IMR-90 (cell line): Measurements from ENCODE around the gene KLC4. TPM values are rescaled to one million over a fixed set of nuclear protein-coding genes. Genes with fewer than 3 reads are reported as not detected.

Source experiments
- ATAC-seq: fragments of 200-7000 bp; cut with Tn5 transposase; 2 replicates; pipeline ENCODE4 v1.9.1; 2020; ENCODE audit warnings: low read depth, mild to moderate bottlenecking, moderate library complexity
- BruUV-seq: library from RNA; stranded (reverse); fragments of 400-500 nt; replicated peaks from 2 replicates; lab custom pipeline; 2021; lab: Mats Ljungman, UMichigan
- CTCF ChIA-PET: fragments of 300-600 bp; formaldehyde crosslinking; extraction: SDS; loops from one replicate; lab custom pipeline; 2021; ENCODE audit warnings: antibody characterized with exemption; lab: Yijun Ruan, JAX
- POLR2A ChIA-PET: fragments of 300-600 bp; sonication (Branson Sonifier 250); formaldehyde crosslinking; loops from one replicate; lab custom pipeline; 2022; ENCODE audit warnings: antibody characterized with exemption; ENCODE audit not compliant: unreplicated experiment; lab: Charles Lee
- DNase-seq: peaks from one replicate; pipeline ENCODE4 v3.0.0; 2013
- H2AFZ ChIP-seq: replicated peaks from 2 replicates; pipeline ENCODE3; 2013; ENCODE audit warnings: low read length, mild to moderate bottlenecking; ENCODE audit not compliant: poor library complexity
- H2AK5ac ChIP-seq: 2 replicates; pipeline ENCODE4 v1.6.1; 2013; ENCODE audit warnings: low read depth, low read length, inconsistent platforms
- H2AK9ac ChIP-seq: replicated peaks from 2 replicates; pipeline ENCODE3; 2013; ENCODE audit warnings: mild to moderate bottlenecking, low read depth, low read length, moderate library complexity; ENCODE audit not compliant: poor library complexity
- H2BK120ac ChIP-seq: 2 replicates; pipeline ENCODE4 v1.6.1; 2013; ENCODE audit warnings: low read depth, low read length, inconsistent platforms
- H2BK15ac ChIP-seq: 3 replicates; pipeline ENCODE4 v1.6.1; 2013; ENCODE audit warnings: low read depth, low read length, inconsistent platforms
- H2BK20ac ChIP-seq: 2 replicates; pipeline ENCODE4 v1.6.1; 2013; ENCODE audit warnings: low read depth, mild to moderate bottlenecking, inconsistent platforms, low read length, moderate library complexity
- H2BK5ac ChIP-seq: 2 replicates; pipeline ENCODE4 v1.6.1; 2013; ENCODE audit warnings: mild to moderate bottlenecking, low read depth, low read length, inconsistent platforms; ENCODE audit not compliant: poor library complexity, severe bottlenecking
- H3K14ac ChIP-seq: replicated peaks from 2 replicates; pipeline ENCODE4 v1.6.1; 2013; ENCODE audit warnings: low read depth, low read length, inconsistent platforms
- H3K18ac ChIP-seq: 2 replicates; pipeline ENCODE4 v1.6.1; 2013; ENCODE audit warnings: low read depth, low read length, control low read depth
- H3K23ac ChIP-seq: 2 replicates; pipeline ENCODE4 v1.6.1; 2013; ENCODE audit warnings: low read depth, low read length, inconsistent platforms
- H3K27ac ChIP-seq: 2 replicates; pipeline ENCODE4 v1.5.1; 2013; ENCODE audit warnings: mild to moderate bottlenecking, control low read depth, low read length; ENCODE audit not compliant: insufficient read depth
- H3K27me3 ChIP-seq: 2 replicates; pipeline ENCODE4 v1.6.1; 2013; ENCODE audit warnings: low read length; ENCODE audit not compliant: control insufficient read depth, insufficient read depth
- H3K36me3 ChIP-seq: 2 replicates; pipeline ENCODE4 v1.6.1; 2013; ENCODE audit warnings: low read length, mixed read lengths; ENCODE audit not compliant: control insufficient read depth, insufficient read depth
- H3K4ac ChIP-seq: 2 replicates; pipeline ENCODE4 v1.6.1; 2013; ENCODE audit warnings: low read depth, low read length, inconsistent platforms
- H3K4me1 ChIP-seq: 2 replicates; pipeline ENCODE4 v1.6.1; 2013; ENCODE audit warnings: low read length, mixed read lengths; ENCODE audit not compliant: control insufficient read depth, insufficient read depth
- H3K4me2 ChIP-seq: 2 replicates; pipeline ENCODE4 v1.6.1; 2013; ENCODE audit warnings: low read depth, mild to moderate bottlenecking, control low read depth, low read length, moderate library complexity
- H3K4me3 ChIP-seq: 2 replicates; pipeline ENCODE4 v1.5.1; 2013; ENCODE audit warnings: low read depth, mild to moderate bottlenecking, control low read depth, low read length, moderate library complexity; ENCODE audit not compliant: insufficient read depth
- H3K56ac ChIP-seq: 2 replicates; pipeline ENCODE4 v1.6.1; 2013; ENCODE audit warnings: low read length, inconsistent platforms; ENCODE audit not compliant: insufficient read depth; ENCODE audit errors: extremely low read depth
- H3K79me1 ChIP-seq, 2 experiments: 2 replicates each; pipeline ENCODE4 v1.6.1; 2013; ENCODE audit warnings: low read length in 2 of 2, inconsistent platforms in 1 of 2, low read depth in 1 of 2
- H3K9ac ChIP-seq: 2 replicates; pipeline ENCODE4 v1.6.1; 2013; ENCODE audit warnings: low read depth, low read length, control low read depth
- H3K9me1 ChIP-seq: 2 replicates; pipeline ENCODE4 v1.6.1; 2013; ENCODE audit warnings: low read length, inconsistent platforms; ENCODE audit not compliant: insufficient read depth
- H3K9me3 ChIP-seq: 2 replicates; pipeline ENCODE4 v1.6.1; 2013; ENCODE audit warnings: low read length; ENCODE audit not compliant: control insufficient read depth, insufficient read depth
- H4K20me1 ChIP-seq: 2 replicates; pipeline ENCODE4 v1.6.1; 2013; ENCODE audit warnings: low read length, inconsistent platforms; ENCODE audit not compliant: insufficient read depth
- H4K5ac ChIP-seq: 2 replicates; pipeline ENCODE4 v1.6.1; 2013; ENCODE audit warnings: mild to moderate bottlenecking, low read depth, low read length, control low read depth
- H4K8ac ChIP-seq, 2 experiments: 2 replicates each; pipeline ENCODE4 v1.6.1; 2013; ENCODE audit warnings: low read depth in 2 of 2, low read length in 2 of 2, control low read depth in 1 of 2, inconsistent platforms in 1 of 2
- H4K91ac ChIP-seq: 2 replicates; pipeline ENCODE4 v1.6.1; 2013; ENCODE audit warnings: low read depth, low read length, inconsistent platforms; ENCODE audit not compliant: insufficient read depth
- BHLHE40 ChIP-seq: fragments of 150-350 bp; IDR thresholded peaks from 2 replicates; pipeline ENCODE4 v1.6.1; 2016; ENCODE audit warnings: mild to moderate bottlenecking, low read depth, low read length
- CEBPB ChIP-seq: IDR thresholded peaks from 2 replicates; pipeline ENCODE4 v1.6.1; 2012; ENCODE audit warnings: low read depth, low read length, improper control_type of control experiment
- CHD1 ChIP-seq: IDR thresholded peaks from 2 replicates; pipeline ENCODE4 v1.6.1; 2012; ENCODE audit warnings: low read depth, low read length, improper control_type of control experiment
- FOS ChIP-seq: fragments of 150-350 bp; IDR thresholded peaks from 2 replicates; pipeline ENCODE4 v1.6.1; 2016; ENCODE audit warnings: low read depth, low read length
- MAFK ChIP-seq: IDR thresholded peaks from 2 replicates; pipeline ENCODE4 v1.6.1; 2012; ENCODE audit warnings: low read depth, low read length, improper control_type of control experiment
- MAZ ChIP-seq: IDR thresholded peaks from 2 replicates; pipeline ENCODE4 v1.6.1; 2012; ENCODE audit warnings: low read depth, mild to moderate bottlenecking, low read length, improper control_type of control experiment, moderate library complexity, borderline replicate concordance
- MXI1 ChIP-seq: IDR thresholded peaks from 2 replicates; pipeline ENCODE4 v1.6.1; 2012; ENCODE audit warnings: low read depth, mild to moderate bottlenecking, low read length, moderate library complexity, borderline replicate concordance
- NFE2L2 ChIP-seq: fragments of 150-350 bp; IDR thresholded peaks from 2 replicates; pipeline ENCODE4 v1.6.1; 2016; ENCODE audit warnings: low read depth, mild to moderate bottlenecking, low read length
- POLR2A ChIP-seq: IDR thresholded peaks from 2 replicates; pipeline ENCODE4 v1.6.1; 2012; ENCODE audit warnings: mild to moderate bottlenecking, low read depth, low read length
- RCOR1 ChIP-seq: IDR thresholded peaks from 2 replicates; pipeline ENCODE4 v1.6.1; 2012; ENCODE audit warnings: mild to moderate bottlenecking, low read length, improper control_type of control experiment; ENCODE audit not compliant: insufficient replicate concordance
- RFX5 ChIP-seq: IDR thresholded peaks from 2 replicates; pipeline ENCODE4 v1.8.0; 2012; ENCODE audit warnings: low read depth, mild to moderate bottlenecking, low read length, moderate library complexity
- SMC3 ChIP-seq: fragments of 150-350 bp; IDR thresholded peaks from 2 replicates; pipeline ENCODE4 v1.6.1; 2016; ENCODE audit warnings: low read depth, mild to moderate bottlenecking, antibody characterized with exemption, low read length, moderate library complexity
- WGBS, 2 experiments: methylation state at CpG; one replicate each; pipeline versions ENCODE4 v1.1.5 to v1.1.7; 2013; ENCODE audit warnings: missing lambda C conversion rate in 2 of 2; ENCODE audit not compliant: insufficient read length in 1 of 2; ENCODE audit errors: extremely low coverage in 2 of 2; 5-methylcytosine and 5-hydroxymethylcytosine counted together
- dilution Hi-C: fragments of 300-500 bp; cut with HindIII; formaldehyde crosslinking; loops from one replicate; pipeline ENCODE4 v1.14.3; 2018; ENCODE audit warnings: low sequenced_read_pairs; ENCODE audit not compliant: unreplicated experiment
- in situ Hi-C: fragments of 300-500 bp; cut with MboI; formaldehyde crosslinking; loops from 3 replicates; pipeline ENCODE4 v1.14.3; 2019; ENCODE audit warnings: low sequenced_read_pairs, inconsistent platforms, mixed read lengths
- intact Hi-C: fragments of 100-400 bp; cut with micrococcal nuclease; formaldehyde crosslinking; loops from 2 replicates; pipeline ENCODE4 v1.10.0; 2022
- polyA plus RNA-seq, 3 experiments: library from polyadenylated mRNA; depleted of rRNA; stranded (reverse); fragments of >200 nt; gene quantifications; 2 replicates each; pipeline ENCODE4 v1.2.3, GENCODE V29; 2012; ENCODE audit warnings: low replicate concordance in 1 of 3
- total RNA-seq: library from RNA; depleted of rRNA; stranded (reverse); fragments of >200 nt; gene quantifications from 2 replicates; pipeline ENCODE4 v1.2.3, GENCODE V29; 2012
- TF ChIP-seq, protein P1 (sequence below): fragments of 150-350 bp; IDR thresholded peaks from 2 replicates; pipeline ENCODE4 v1.6.1; 2017; ENCODE audit warnings: mild to moderate bottlenecking, antibody characterized with exemption, low read length, low read depth
- TF ChIP-seq, protein P2 (sequence below): fragments of 150-350 bp; IDR thresholded peaks from 2 replicates; pipeline ENCODE4 v1.6.1; 2016; ENCODE audit warnings: low read depth, mild to moderate bottlenecking, low read length, moderate library complexity, borderline replicate concordance
- TF ChIP-seq, protein P3 (sequence below): conservative IDR thresholded peaks from 2 replicates; pipeline ENCODE4 v1.5.1; 2012; ENCODE audit warnings: mild to moderate bottlenecking, low read depth, low read length, improper control_type of control experiment

KLC4 gene
- total and polyA plus RNA-seq, 2 of the 4 experiments (the other 2 are of a cell fraction): 10.9 to 13.0 TPM

GRCh38 chr6:43040542-43041257 is 18.7 kb upstream of the KLC4 start:
- no peaks in the 10 kb centered on the region for H3K9me3 ChIP-seq
- H3K23ac ChIP-seq: no peak overlapping the region
- H2AK9ac ChIP-seq: no peak overlapping the region
- no peak overlapping the region for H3K9ac ChIP-seq
- no peak overlapping the region for H2BK15ac ChIP-seq
- H3K4me3 ChIP-seq: no peak overlapping the region
- H4K20me1 ChIP-seq: 0 out of 2 replicates have a peak, but pooled peaks cover 1% of the 10 kb centered on the region
- no peak overlapping the region for H2BK20ac ChIP-seq
- intact Hi-C loops: no loop called here
- peaks cover 3 to 12% of the 10 kb centered on the region in 2 experiments; a peak in 1 of 4 replicates for H3K79me1 ChIP-seq
- no peak overlapping the region for H3K18ac ChIP-seq
- no peak overlapping the region for H2AFZ ChIP-seq
- WGBS, 2 experiments: 100% methylated on average over 3 of the region's 18 CpGs; no CpG with 5 or more reads in 1 of the 2 experiments
- dilution Hi-C loops: no loop called here
- in situ Hi-C loops: no loop called here
- no peak overlapping the region for H3K14ac ChIP-seq
- no peak for ATAC-seq
- H4K91ac ChIP-seq: no peak overlapping the region
- H3K4ac ChIP-seq: no peak overlapping the region
- no peak overlapping the region for H3K4me2 ChIP-seq
- no peak overlapping the region for H4K8ac ChIP-seq
- ChIA-PET CTCF (no interaction called here), POLR2A (interaction anchor here (0.6 kb wide), 1 partner anchor 358 kb away, joined by 18 read pairs; no protein-coding TSS in a partner anchor)
- peaks cover 71% of the 10 kb centered on the region for H3K36me3 ChIP-seq
- no peak overlapping the region for H2BK5ac ChIP-seq
- H2AK5ac ChIP-seq: no peak overlapping the region
- H2BK120ac ChIP-seq: no peak overlapping the region
- H3K9me1 ChIP-seq: no peaks in the 10 kb centered on the region
- H3K4me1 ChIP-seq: no peaks in the 10 kb centered on the region
- H4K5ac ChIP-seq: no peak overlapping the region
- H3K27me3 ChIP-seq: no peaks in the 10 kb centered on the region
- DNase-seq: no peak
- H3K56ac ChIP-seq: no peak overlapping the region
- no peak overlapping the region for H3K27ac ChIP-seq
- no TSS peak for BruUV-seq
- no peak for TF ChIP-seq MAFK
- no peak for TF ChIP-seq NFE2L2
- TF ChIP-seq BHLHE40: no peak
- TF ChIP-seq, protein P1, sequence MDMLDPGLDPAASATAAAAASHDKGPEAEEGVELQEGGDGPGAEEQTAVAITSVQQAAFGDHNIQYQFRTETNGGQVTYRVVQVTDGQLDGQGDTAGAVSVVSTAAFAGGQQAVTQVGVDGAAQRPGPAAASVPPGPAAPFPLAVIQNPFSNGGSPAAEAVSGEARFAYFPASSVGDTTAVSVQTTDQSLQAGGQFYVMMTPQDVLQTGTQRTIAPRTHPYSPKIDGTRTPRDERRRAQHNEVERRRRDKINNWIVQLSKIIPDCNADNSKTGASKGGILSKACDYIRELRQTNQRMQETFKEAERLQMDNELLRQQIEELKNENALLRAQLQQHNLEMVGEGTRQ: no peak
- TF ChIP-seq SMC3: no peak
- no peak for TF ChIP-seq RCOR1
- no peak for TF ChIP-seq CEBPB
- TF ChIP-seq, protein P2, sequence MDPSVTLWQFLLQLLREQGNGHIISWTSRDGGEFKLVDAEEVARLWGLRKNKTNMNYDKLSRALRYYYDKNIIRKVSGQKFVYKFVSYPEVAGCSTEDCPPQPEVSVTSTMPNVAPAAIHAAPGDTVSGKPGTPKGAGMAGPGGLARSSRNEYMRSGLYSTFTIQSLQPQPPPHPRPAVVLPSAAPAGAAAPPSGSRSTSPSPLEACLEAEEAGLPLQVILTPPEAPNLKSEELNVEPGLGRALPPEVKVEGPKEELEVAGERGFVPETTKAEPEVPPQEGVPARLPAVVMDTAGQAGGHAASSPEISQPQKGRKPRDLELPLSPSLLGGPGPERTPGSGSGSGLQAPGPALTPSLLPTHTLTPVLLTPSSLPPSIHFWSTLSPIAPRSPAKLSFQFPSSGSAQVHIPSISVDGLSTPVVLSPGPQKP: no peak
- no peak for TF ChIP-seq CHD1
- no peak for TF ChIP-seq POLR2A
- no peak for TF ChIP-seq FOS
- TF ChIP-seq RFX5: no peak
- no peak for TF ChIP-seq MAZ
- TF ChIP-seq, protein P3, sequence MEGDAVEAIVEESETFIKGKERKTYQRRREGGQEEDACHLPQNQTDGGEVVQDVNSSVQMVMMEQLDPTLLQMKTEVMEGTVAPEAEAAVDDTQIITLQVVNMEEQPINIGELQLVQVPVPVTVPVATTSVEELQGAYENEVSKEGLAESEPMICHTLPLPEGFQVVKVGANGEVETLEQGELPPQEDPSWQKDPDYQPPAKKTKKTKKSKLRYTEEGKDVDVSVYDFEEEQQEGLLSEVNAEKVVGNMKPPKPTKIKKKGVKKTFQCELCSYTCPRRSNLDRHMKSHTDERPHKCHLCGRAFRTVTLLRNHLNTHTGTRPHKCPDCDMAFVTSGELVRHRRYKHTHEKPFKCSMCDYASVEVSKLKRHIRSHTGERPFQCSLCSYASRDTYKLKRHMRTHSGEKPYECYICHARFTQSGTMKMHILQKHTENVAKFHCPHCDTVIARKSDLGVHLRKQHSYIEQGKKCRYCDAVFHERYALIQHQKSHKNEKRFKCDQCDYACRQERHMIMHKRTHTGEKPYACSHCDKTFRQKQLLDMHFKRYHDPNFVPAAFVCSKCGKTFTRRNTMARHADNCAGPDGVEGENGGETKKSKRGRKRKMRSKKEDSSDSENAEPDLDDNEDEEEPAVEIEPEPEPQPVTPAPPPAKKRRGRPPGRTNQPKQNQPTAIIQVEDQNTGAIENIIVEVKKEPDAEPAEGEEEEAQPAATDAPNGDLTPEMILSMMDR: no peak
- TF ChIP-seq MXI1: no peak
